GM12878 (cell line): Measurements from ENCODE around the gene DDX49. TPM values are rescaled to one million over a fixed set of nuclear protein-coding genes. Genes with fewer than 3 reads are reported as not detected.

Source experiments
- ATAC-seq: fragments of 200-7000 bp; cut with Tn5 transposase; 3 replicates; pipeline ENCODE4 v1.9.1; 2020; ENCODE audit warnings: mild to moderate bottlenecking, moderate library complexity
- BruUV-seq: library from RNA; stranded (reverse); fragments of 400-500 nt; replicated peaks from 2 replicates; lab custom pipeline; 2021; lab: Mats Ljungman, UMichigan
- CTCF ChIA-PET: fragments of 300-600 bp; sonication (Branson Sonifier 250); formaldehyde crosslinking; extraction: SDS; loops from one replicate; lab custom pipeline; 2021; ENCODE audit warnings: inconsistent platforms; lab: Yijun Ruan, JAX
- POLR2A ChIA-PET: fragments of 350-600 bp; formaldehyde crosslinking; extraction: SDS; loops from one replicate; lab custom pipeline; 2021; ENCODE audit warnings: inconsistent platforms; lab: Charles Lee
- RAD21 ChIA-PET: fragments of 300-600 bp; sonication (Branson Sonifier 250); formaldehyde crosslinking; loops from one replicate; lab custom pipeline; 2023; ENCODE audit warnings: antibody characterized with exemption; ENCODE audit not compliant: unreplicated experiment; lab: Charles Lee
- SMC1A ChIA-PET: fragments of 300-600 bp; sonication (Branson Sonifier 250); formaldehyde crosslinking; loops from one replicate; lab custom pipeline; 2023; ENCODE audit not compliant: unreplicated experiment, uncharacterized antibody; lab: Charles Lee
- DNase-seq: peaks from one replicate; pipeline ENCODE4 v3.0.0-alpha.2; 2011; ENCODE audit warnings: low read depth, low spot score
- FAIRE-seq: peaks from 3 replicates; lab custom pipeline; 2011; peaks lifted over from hg19 to GRCh38; lab: Jason Lieb, UNC
- H2AFZ ChIP-seq: 2 replicates; pipeline ENCODE4 v1.6.0; 2011; ENCODE audit warnings: low read depth, low read length, control low read depth; ENCODE audit not compliant: control insufficient read depth
- H3K27ac ChIP-seq: 2 replicates; pipeline ENCODE4 v1.5.1; 2011; ENCODE audit warnings: control low read depth; ENCODE audit not compliant: control insufficient read depth, insufficient read depth
- H3K27me3 ChIP-seq, 2 experiments: replicated peaks in 1 of 2; 2 replicates each; pipeline versions ENCODE4 v1.6.0 to v1.6.1; 2011; ENCODE audit warnings: low read length in 1 of 2; ENCODE audit not compliant: control insufficient read depth in 2 of 2, insufficient read depth in 2 of 2
- H3K36me3 ChIP-seq, 2 experiments: 2 replicates each; pipeline ENCODE4 v1.5.1; 2011; ENCODE audit warnings: low read length in 1 of 2; ENCODE audit not compliant: control insufficient read depth in 2 of 2, insufficient read depth in 2 of 2
- H3K4me1 ChIP-seq: 2 replicates; pipeline ENCODE4 v1.6.1; 2011; ENCODE audit warnings: mild to moderate bottlenecking, low read length, moderate library complexity, mixed read lengths; ENCODE audit not compliant: control insufficient read depth, insufficient read depth
- H3K4me2 ChIP-seq: 2 replicates; pipeline ENCODE4 v1.6.0; 2011; ENCODE audit warnings: control low read depth; ENCODE audit not compliant: control insufficient read depth, insufficient read depth
- H3K4me3 ChIP-seq: fragments of 200-600 bp; sonication (generic); 2 replicates; pipeline ENCODE4 v1.5.1; 2016
- H3K79me2 ChIP-seq: 2 replicates; pipeline ENCODE4 v1.6.0; 2011; ENCODE audit warnings: low read length; ENCODE audit not compliant: control insufficient read depth, insufficient read depth
- H3K9ac ChIP-seq: 2 replicates; pipeline ENCODE4 v1.8.0; 2011; ENCODE audit warnings: low read length, control low read depth, mixed read lengths; ENCODE audit not compliant: control insufficient read depth, insufficient read depth
- H3K9me3 ChIP-seq: replicated peaks from 3 replicates; pipeline ENCODE4 v1.5.1; 2011; ENCODE audit warnings: mild to moderate bottlenecking, low read length; ENCODE audit not compliant: control insufficient read depth, insufficient read depth
- H4K20me1 ChIP-seq: 2 replicates; pipeline ENCODE4 v1.6.0; 2011; ENCODE audit not compliant: control insufficient read depth, insufficient read depth
- BACH1 ChIP-seq: fragments of 450-650 bp; IDR thresholded peaks from 2 replicates; pipeline ENCODE4 v1.6.1; 2017; ENCODE audit warnings: mild to moderate bottlenecking, borderline replicate concordance
- BCL11A ChIP-seq: IDR thresholded peaks from 2 replicates; pipeline ENCODE4 v1.6.1; 2011; ENCODE audit warnings: low read depth, low read length
- EED ChIP-seq: sonication (generic); IDR thresholded peaks from 2 replicates; pipeline ENCODE4 v1.6.1; 2016; ENCODE audit warnings: antibody characterized with exemption, low read depth
- HDGF ChIP-seq: fragments of 450-650 bp; IDR thresholded peaks from 2 replicates; pipeline ENCODE4 v1.6.1; 2016; ENCODE audit warnings: antibody characterized with exemption
- KLF5 ChIP-seq: fragments of 450-650 bp; IDR thresholded peaks from 2 replicates; pipeline ENCODE4 v1.6.1; 2014; ENCODE audit warnings: mild to moderate bottlenecking; ENCODE audit not compliant: partially characterized antibody
- NBN ChIP-seq: fragments of 450-650 bp; IDR thresholded peaks from 2 replicates; pipeline ENCODE4 v1.6.1; 2016
- NR2C1 ChIP-seq: fragments of 450-650 bp; IDR thresholded peaks from 2 replicates; pipeline ENCODE4 v1.6.1; 2017; ENCODE audit warnings: antibody characterized with exemption, mild to moderate bottlenecking, moderate library complexity
- PBX3 ChIP-seq: IDR thresholded peaks from 2 replicates; pipeline ENCODE4 v1.6.1; 2011; ENCODE audit warnings: mild to moderate bottlenecking, low read depth, low read length, moderate library complexity; ENCODE audit not compliant: insufficient replicate concordance
- RAD21 ChIP-seq: IDR thresholded peaks from 2 replicates; pipeline ENCODE4 v1.6.1; 2011; ENCODE audit warnings: mild to moderate bottlenecking, low read depth, low read length, moderate library complexity; ENCODE audit not compliant: insufficient read depth
- REST ChIP-seq: IDR thresholded peaks from 2 replicates; pipeline ENCODE4 v1.6.1; 2012; ENCODE audit warnings: mild to moderate bottlenecking, low read depth, low read length
- SMAD1 ChIP-seq: fragments of 450-650 bp; IDR thresholded peaks from 2 replicates; pipeline ENCODE4 v1.6.1; 2018; ENCODE audit warnings: mild to moderate bottlenecking, low read depth; ENCODE audit not compliant: partially characterized antibody
- SP1 ChIP-seq: IDR thresholded peaks from one replicate; pipeline ENCODE4 v1.6.1; 2011; ENCODE audit warnings: low read depth, low read length
- SUZ12 ChIP-seq: fragments of 200-600 bp; sonication (generic); IDR thresholded peaks from one replicate; pipeline ENCODE4 v1.6.1; 2018; ENCODE audit warnings: antibody characterized with exemption, mild to moderate bottlenecking; ENCODE audit not compliant: unreplicated experiment
- TARDBP ChIP-seq: IDR thresholded peaks from 2 replicates; pipeline ENCODE4 v1.6.1; 2016; ENCODE audit warnings: borderline replicate concordance
- TBL1XR1 ChIP-seq: IDR thresholded peaks from 2 replicates; pipeline ENCODE4 v1.6.1; 2012; ENCODE audit warnings: low read depth, low read length, improper control_type of control experiment
- TCF7 ChIP-seq: IDR thresholded peaks from 2 replicates; pipeline ENCODE4 v1.6.1; 2014; ENCODE audit warnings: antibody characterized with exemption, borderline replicate concordance
- WRNIP1 ChIP-seq: IDR thresholded peaks from 2 replicates; pipeline ENCODE4 v1.6.1; 2011; ENCODE audit warnings: low read depth, low read length, improper control_type of control experiment, borderline replicate concordance
- WGBS: methylation state at CpG from one replicate; pipeline ENCODE4 v1.1.6; 2016; ENCODE audit warnings: low lambda C conversion rate; ENCODE audit not compliant: insufficient replicate concordance, insufficient coverage; ENCODE audit errors: missing lambda C conversion rate; 5-methylcytosine and 5-hydroxymethylcytosine counted together
- in situ Hi-C: fragments of 300-500 bp; cut with MboI; formaldehyde crosslinking; loops from 9 replicates; pipeline ENCODE4 v1.14.3; 2018; ENCODE audit warnings: mixed read lengths
- intact Hi-C: fragments of 100-400 bp; cut with micrococcal nuclease; formaldehyde crosslinking; loops from one replicate; pipeline ENCODE4 v1.14.2; 2022; ENCODE audit not compliant: unreplicated experiment
- polyA plus RNA-seq, 11 experiments: library from polyadenylated mRNA; depleted of rRNA in 4 of 11; unstranded in 6 of 11; stranded (reverse) in 5 of 11; fragments of >200 nt; fragmentation: Nextera tagmentation in 4 of 11; fragmentation: Illumina TruSeq in 1 of 11; extraction: Ambion mirVana in 4 of 11; extraction: Trizol in 1 of 11; gene quantifications; 1 replicate in 1 of 11; 2 replicates in 10 of 11; pipeline versions ENCODE4 v1.2.1 to v1.2.3, GENCODE V29; 2011 to 2016; ENCODE audit warnings: inconsistent platforms in 2 of 11, missing spikeins in 2 of 11, low read depth in 1 of 11
- total RNA-seq, 4 experiments: library from RNA; depleted of rRNA in 3 of 4; stranded (reverse); fragments of >200 nt in 3 of 4; fragmentation: Illumina TruSeq in 1 of 4; extraction: Trizol in 1 of 4; gene quantifications; 2 replicates each; pipeline versions ENCODE4 v1.2.1 to v1.2.3, GENCODE V29; 2013 to 2021
- TF ChIP-seq, protein P1 (sequence below): fragments of 450-650 bp; IDR thresholded peaks from 2 replicates; pipeline ENCODE4 v1.6.1; 2016; ENCODE audit warnings: mild to moderate bottlenecking

Gene DDX49
- total and polyA plus RNA-seq, 10 of the 15 experiments (the other 5 are each of a cell fraction or from before 2014, with no cell fraction given): 0.58 to 102 (median 48.1) TPM

DNA sequence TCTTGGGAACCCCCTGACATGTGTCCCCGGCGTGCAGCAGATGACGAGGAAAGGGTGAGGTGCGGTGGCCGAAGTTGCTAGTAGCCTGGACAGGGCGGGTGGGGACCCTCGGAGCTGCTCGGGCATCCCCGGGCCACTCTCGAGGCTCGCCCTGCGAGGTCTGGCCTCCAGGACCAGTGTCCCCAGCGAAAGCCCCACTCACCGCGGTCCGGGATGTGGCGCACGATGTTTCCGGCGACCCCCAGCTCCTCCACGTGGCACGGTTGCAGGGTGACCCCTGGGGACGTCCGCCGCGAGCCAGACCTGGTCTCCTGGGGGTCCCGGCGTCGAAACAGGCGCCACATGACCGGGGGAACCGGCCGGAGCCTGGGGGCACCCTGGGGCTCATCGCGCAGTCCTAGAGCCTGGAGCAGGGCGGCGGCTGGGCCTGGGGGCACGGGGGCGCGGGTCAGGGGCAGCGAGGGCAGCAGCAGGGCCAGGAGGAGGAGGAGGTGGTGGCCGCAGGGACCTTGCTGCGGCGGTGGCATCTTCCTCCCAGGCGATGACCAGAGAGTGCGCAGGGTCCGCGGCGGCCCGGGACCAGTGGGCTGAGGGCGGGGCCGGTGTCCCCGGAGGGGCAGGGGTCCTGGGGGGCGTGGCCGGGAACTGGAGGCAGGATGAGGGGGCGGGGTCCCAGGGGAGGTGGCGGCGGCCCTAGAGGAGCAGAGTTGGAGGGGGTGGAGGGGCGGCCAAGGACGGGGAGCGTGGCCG lies 49.6 kb upstream of the DDX49 start:
- TF ChIP-seq HDGF (no peak), EED (no peak), BCL11A (no peak), TBL1XR1 (no peak), KLF5 (no peak), REST (no peak), TCF7 (no peak), SP1 (no peak), TARDBP (no peak), SUZ12 (no peak), BACH1 (no peak), WRNIP1 (no peak), NR2C1 (no peak), NBN (no peak), PBX3 (no peak), RAD21 (no peak), SMAD1 (no peak)
- TF ChIP-seq, protein P1, sequence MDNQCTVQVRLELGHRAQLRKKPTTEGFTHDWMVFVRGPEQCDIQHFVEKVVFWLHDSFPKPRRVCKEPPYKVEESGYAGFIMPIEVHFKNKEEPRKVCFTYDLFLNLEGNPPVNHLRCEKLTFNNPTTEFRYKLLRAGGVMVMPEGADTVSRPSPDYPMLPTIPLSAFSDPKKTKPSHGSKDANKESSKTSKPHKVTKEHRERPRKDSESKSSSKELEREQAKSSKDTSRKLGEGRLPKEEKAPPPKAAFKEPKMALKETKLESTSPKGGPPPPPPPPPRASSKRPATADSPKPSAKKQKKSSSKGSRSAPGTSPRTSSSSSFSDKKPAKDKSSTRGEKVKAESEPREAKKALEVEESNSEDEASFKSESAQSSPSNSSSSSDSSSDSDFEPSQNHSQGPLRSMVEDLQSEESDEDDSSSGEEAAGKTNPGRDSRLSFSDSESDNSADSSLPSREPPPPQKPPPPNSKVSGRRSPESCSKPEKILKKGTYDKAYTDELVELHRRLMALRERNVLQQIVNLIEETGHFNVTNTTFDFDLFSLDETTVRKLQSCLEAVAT: no peak
- no peak overlapping the region for H3K9ac ChIP-seq
- ATAC-seq: no peak
- 29% methylated on average over 46 of the region's 62 CpGs for WGBS
- POLR2A ChIA-PET: no interaction called here
- no peak overlapping the region for H3K4me2 ChIP-seq
- no peaks in the 10 kb centered on the region for H3K9me3 ChIP-seq
- H3K4me3 ChIP-seq: no peak overlapping the region
- SMC1A ChIA-PET: no interaction called here
- no peaks in the 10 kb centered on the region for H3K79me2 ChIP-seq
- no peak overlapping the region for H2AFZ ChIP-seq
- no TSS peak for BruUV-seq
- H3K27me3 ChIP-seq: no peaks in the 10 kb centered on the region
- RAD21 ChIA-PET: no interaction called here
- in situ Hi-C loops (loop anchor here (25.0 kb wide), 1 partner anchor 408 kb away; no protein-coding TSS in a partner anchor), intact Hi-C loops (no loop called here)
- H3K4me1 ChIP-seq: no peaks in the 10 kb centered on the region
- peaks cover 9 to 18% of the 10 kb centered on the region in 2 experiments; a peak in 3 of 4 replicates for H3K36me3 ChIP-seq
- no peak overlapping the region for H3K27ac ChIP-seq
- no peak for FAIRE-seq
- H4K20me1 ChIP-seq: peaks cover 2% of the 10 kb centered on the region; the same call in 1 of the 2 replicates
- no peak for DNase-seq
- CTCF ChIA-PET: no interaction called here
